Ascending aorta (tissue), 2 donors: Measurements from ENCODE around the gene THRB. TPM values are rescaled to one million over a fixed set of nuclear protein-coding genes. Genes with fewer than 3 reads are reported as not detected.
A peak's percentile ranks its signal among the peaks of the same experiment; 100 is the strongest.

Source experiments
- DNase-seq, 2 donors: peaks; one replicate each; pipeline ENCODE4 v3.0.0-alpha.2; 2019; ENCODE audit warnings: low spot score in 2 of 2
- H3K27ac ChIP-seq, 2 donors: fragments of 200-600 bp; sonication (generic); one replicate each; pipeline ENCODE4 v1.5.1; 2016 to 2017; ENCODE audit warnings: mild to moderate bottlenecking in 1 of 2
- H3K27me3 ChIP-seq: fragments of 200-600 bp; sonication (generic); one replicate; pipeline ENCODE4 v1.5.1; 2017
- H3K36me3 ChIP-seq, 2 donors: fragments of 200-600 bp; sonication (generic); one replicate each; pipeline ENCODE4 v1.5.1; 2016
- H3K4me1 ChIP-seq, 2 donors: fragments of 200-600 bp; sonication (generic); one replicate each; pipeline ENCODE4 v1.5.1; 2016 to 2017; ENCODE audit warnings: mild to moderate bottlenecking in 1 of 2
- H3K4me3 ChIP-seq, 2 donors: fragments of 200-600 bp; sonication (generic); one replicate each; pipeline ENCODE4 v1.5.1; 2016 to 2017; ENCODE audit warnings: mild to moderate bottlenecking in 1 of 2
- H3K9me3 ChIP-seq, 2 donors: fragments of 200-600 bp; sonication (generic); one replicate each; pipeline ENCODE4 v1.5.1; 2016
- CTCF ChIP-seq, 3 experiments: fragments of 200-600 bp in 2 of 3; fragments of 450-650 bp in 1 of 3; sonication (generic) in 2 of 3; IDR thresholded peaks; one replicate each; pipeline ENCODE4 v1.5.1; 2016 to 2019; ENCODE audit warnings: antibody characterized with exemption in 3 of 3, mild to moderate bottlenecking in 1 of 3, moderate library complexity in 1 of 3
- intact Hi-C: fragments of 100-400 bp; cut with DNase I; formaldehyde crosslinking; loops from one replicate; pipeline ENCODE4 v1.15.1; 2023
- total RNA-seq: library from RNA; depleted of rRNA; stranded (reverse); fragments of >200 nt; gene quantifications from one replicate; pipeline ENCODE4 v1.1.0, GENCODE V29; 2016

Gene THRB
- total RNA-seq, 1 donor from 2014 or later: 24.7 TPM

- Histone ChIP-seq H3K4me1 (peaks cover 0 to 12% of the 10 kb centered on the region in 2 donors), H3K4me3 (no peak overlapping the region), H3K9me3 (no peaks in the 10 kb centered on the region), H3K36me3 (peaks cover 0 to 9% of the 10 kb centered on the region in 2 donors), H3K27me3 (no peaks in the 10 kb centered on the region), H3K27ac (no peak overlapping the region)
- intact Hi-C loops: no loop called here
- DNase-seq: no peak
- no peak for TF ChIP-seq CTCF (IDR thresholded peaks at IDR 0.05)
Measured at GRCh38 chr3:24318677-24319287, 175.9 kb downstream of the THRB start.

GRCh38 chr3:24316887-24317383 lies 177.7 kb downstream of the THRB start:
- H3K4me1 ChIP-seq: peaks cover 0 to 22% of the 10 kb centered on the region in 2 donors
- DNase-seq: no peak
- H3K36me3 ChIP-seq: peaks cover 0 to 9% of the 10 kb centered on the region in 2 donors
- no peak overlapping the region for H3K27ac ChIP-seq
- H3K9me3 ChIP-seq: no peaks in the 10 kb centered on the region
- no peak for TF ChIP-seq CTCF (IDR thresholded peaks at IDR 0.05)
- intact Hi-C loops: no loop called here
- H3K4me3 ChIP-seq: no peak overlapping the region
- H3K27me3 ChIP-seq: no peaks in the 10 kb centered on the region

GRCh38 chr3:24315971-24316370 lies 178.7 kb downstream of the THRB start:
- peaks cover 0 to 23% of the 10 kb centered on the region in 2 donors for H3K4me1 ChIP-seq
- intact Hi-C loops: no loop called here
- no peaks in the 10 kb centered on the region for H3K9me3 ChIP-seq
- DNase-seq: no peak
- peak overlapping the region in 1 of 2 donors; percentile 47 for H3K27ac ChIP-seq
- H3K4me3 ChIP-seq: no peak overlapping the region
- no peaks in the 10 kb centered on the region for H3K27me3 ChIP-seq
- no peak for TF ChIP-seq CTCF (IDR thresholded peaks at IDR 0.05)
- peaks cover 0 to 9% of the 10 kb centered on the region in 2 donors for H3K36me3 ChIP-seq

GRCh38 chr3:24315356-24315755 lies 179.3 kb downstream of the THRB start:
- Histone ChIP-seq H3K4me1 (peaks cover 0 to 21% of the 10 kb centered on the region in 2 donors), H3K27me3 (no peaks in the 10 kb centered on the region), H3K4me3 (no peak overlapping the region), H3K36me3 (peaks cover 0 to 9% of the 10 kb centered on the region in 2 donors), H3K27ac (no peak overlapping the region), H3K9me3 (no peaks in the 10 kb centered on the region)
- intact Hi-C loops: no loop called here
- no peak for DNase-seq
- no peak for TF ChIP-seq CTCF (IDR thresholded peaks at IDR 0.05)

- Histone ChIP-seq H3K4me3 (no peak overlapping the region), H3K27ac (peak overlapping the region; percentile 35 to 48), H3K36me3 (no peaks in the 10 kb centered on the region), H3K4me1 (peaks cover 2 to 32% of the 10 kb centered on the region in 2 donors), H3K9me3 (no peaks in the 10 kb centered on the region), H3K27me3 (no peaks in the 10 kb centered on the region)
- TF ChIP-seq CTCF (IDR thresholded peaks at IDR 0.05): no peak
- DNase-seq: no peak
- intact Hi-C loops: no loop called here
Measured at GRCh38 chr3:24311881-24312280, 182.8 kb downstream of the THRB start.
